Activated CD8-positive, alpha-beta T cell treated with anti-CD3 and anti-CD28 coated beads for 36 hours (primary cell): ENCODE results near the gene ATXN1. TPM values are rescaled to one million over a fixed set of nuclear protein-coding genes. Genes with fewer than 3 reads are reported as not detected.

Source experiments
- ATAC-seq: fragments of 200-7000 bp; cut with Tn5 transposase; one replicate; pipeline ENCODE4 v1.10.0; 2021; ENCODE audit warnings: mild to moderate bottlenecking, moderate library complexity
- CTCF ChIA-PET: fragments of 350-600 bp; sonication (Branson Sonifier 250); formaldehyde crosslinking; loops from one replicate; lab custom pipeline; 2021; ENCODE audit warnings: antibody characterized with exemption; lab: Charles Lee
- POLR2A ChIA-PET: fragments of 350-600 bp; sonication (Branson Sonifier 250); formaldehyde crosslinking; loops from one replicate; lab custom pipeline; 2021; ENCODE audit warnings: antibody characterized with exemption; lab: Charles Lee
- DNase-seq: peaks from one replicate; pipeline ENCODE4 v3.0.0-alpha.2; 2020
- H3K27ac Mint-ChIP-seq: one replicate; pipeline ENCODE4 v1.8.0; 2021; ENCODE audit warnings: mild to moderate bottlenecking, mixed read lengths
- H3K27me3 Mint-ChIP-seq: one replicate; pipeline ENCODE4 v1.8.0; 2021; ENCODE audit warnings: mixed read lengths
- H3K36me3 Mint-ChIP-seq: one replicate; pipeline ENCODE4 v1.8.0; 2021; ENCODE audit warnings: low read depth, mixed read lengths
- H3K4me1 Mint-ChIP-seq: one replicate; pipeline ENCODE4 v1.8.0; 2021; ENCODE audit warnings: low read depth, mixed read lengths
- H3K4me3 Mint-ChIP-seq: one replicate; pipeline ENCODE4 v1.8.0; 2021; ENCODE audit warnings: mild to moderate bottlenecking, moderate library complexity, mixed read lengths
- H3K9me3 Mint-ChIP-seq: one replicate; pipeline ENCODE4 v1.8.0; 2021; ENCODE audit warnings: mixed read lengths
- intact Hi-C: fragments of 100-400 bp; cut with micrococcal nuclease; formaldehyde crosslinking; loops from one replicate; pipeline ENCODE4 v1.10.0; 2022
- total RNA-seq, 2 experiments: library from RNA; stranded (reverse); gene quantifications; one replicate each; pipeline ENCODE4 v1.2.3, GENCODE V29; 2021
- TF ChIP-seq, protein P1 (sequence below): fragments of 200-600 bp; IDR thresholded peaks from one replicate; pipeline ENCODE4 v1.8.0; 2022; ENCODE audit warnings: antibody characterized with exemption, mild to moderate bottlenecking

ATXN1 gene
- total RNA-seq, 2 experiments from 2014 or later = 35.4 to 40.8 TPM

GRCh38 chr6:16355238-16355637 is 406.0 kb downstream of the ATXN1 start:
- CTCF ChIA-PET = interaction anchor here (2.3 kb wide), 1 partner anchor 23 kb away, joined by 8 read pairs; no protein-coding TSS in a partner anchor
- no peak overlapping the region for H3K4me3 Mint-ChIP-seq
- peaks cover 5% of the 10 kb centered on the region for H3K36me3 Mint-ChIP-seq
- TF ChIP-seq, protein P1, sequence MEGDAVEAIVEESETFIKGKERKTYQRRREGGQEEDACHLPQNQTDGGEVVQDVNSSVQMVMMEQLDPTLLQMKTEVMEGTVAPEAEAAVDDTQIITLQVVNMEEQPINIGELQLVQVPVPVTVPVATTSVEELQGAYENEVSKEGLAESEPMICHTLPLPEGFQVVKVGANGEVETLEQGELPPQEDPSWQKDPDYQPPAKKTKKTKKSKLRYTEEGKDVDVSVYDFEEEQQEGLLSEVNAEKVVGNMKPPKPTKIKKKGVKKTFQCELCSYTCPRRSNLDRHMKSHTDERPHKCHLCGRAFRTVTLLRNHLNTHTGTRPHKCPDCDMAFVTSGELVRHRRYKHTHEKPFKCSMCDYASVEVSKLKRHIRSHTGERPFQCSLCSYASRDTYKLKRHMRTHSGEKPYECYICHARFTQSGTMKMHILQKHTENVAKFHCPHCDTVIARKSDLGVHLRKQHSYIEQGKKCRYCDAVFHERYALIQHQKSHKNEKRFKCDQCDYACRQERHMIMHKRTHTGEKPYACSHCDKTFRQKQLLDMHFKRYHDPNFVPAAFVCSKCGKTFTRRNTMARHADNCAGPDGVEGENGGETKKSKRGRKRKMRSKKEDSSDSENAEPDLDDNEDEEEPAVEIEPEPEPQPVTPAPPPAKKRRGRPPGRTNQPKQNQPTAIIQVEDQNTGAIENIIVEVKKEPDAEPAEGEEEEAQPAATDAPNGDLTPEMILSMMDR = no peak
- ATAC-seq (no peak), DNase-seq (no peak)
- POLR2A ChIA-PET = no interaction called here
- no peaks in the 10 kb centered on the region for H3K9me3 Mint-ChIP-seq
- peaks cover 7% of the 10 kb centered on the region for H3K4me1 Mint-ChIP-seq
- H3K27ac Mint-ChIP-seq = no peak overlapping the region
- intact Hi-C loops = no loop called here
- H3K27me3 Mint-ChIP-seq = no peaks in the 10 kb centered on the region

DNA sequence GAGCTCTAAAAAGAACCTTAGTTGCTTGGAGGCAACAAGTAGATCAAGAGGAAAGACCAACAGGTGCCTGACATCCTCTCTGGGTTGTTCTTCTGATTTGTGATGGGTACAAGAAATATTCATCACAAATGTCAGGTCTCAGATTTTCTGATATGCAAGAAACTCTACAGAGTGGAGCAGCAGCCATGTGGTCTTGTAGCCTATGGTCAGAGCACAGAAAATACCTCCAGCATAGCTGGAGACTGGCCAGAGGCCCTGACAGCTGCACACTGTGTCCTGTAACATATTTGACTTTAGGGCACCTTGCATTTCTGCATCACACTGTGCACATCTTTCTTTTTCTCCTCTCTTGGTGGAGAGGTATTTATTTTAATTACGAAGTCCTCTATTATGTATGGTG is 406.6 kb downstream of the ATXN1 start:
- TF ChIP-seq, protein P1 = no peak
- ATAC-seq (no peak), DNase-seq (no peak)
- intact Hi-C loops = no loop called here
- no peak overlapping the region for H3K27ac Mint-ChIP-seq
- no peaks in the 10 kb centered on the region for H3K9me3 Mint-ChIP-seq
- ChIA-PET CTCF (interaction anchor here (2.3 kb wide), 1 partner anchor 22 kb away, joined by 8 read pairs; no protein-coding TSS in a partner anchor), POLR2A (no interaction called here)
- H3K36me3 Mint-ChIP-seq = peaks cover 5% of the 10 kb centered on the region
- H3K4me3 Mint-ChIP-seq = no peak overlapping the region
- H3K4me1 Mint-ChIP-seq = peaks cover 7% of the 10 kb centered on the region
- no peaks in the 10 kb centered on the region for H3K27me3 Mint-ChIP-seq

DNA sequence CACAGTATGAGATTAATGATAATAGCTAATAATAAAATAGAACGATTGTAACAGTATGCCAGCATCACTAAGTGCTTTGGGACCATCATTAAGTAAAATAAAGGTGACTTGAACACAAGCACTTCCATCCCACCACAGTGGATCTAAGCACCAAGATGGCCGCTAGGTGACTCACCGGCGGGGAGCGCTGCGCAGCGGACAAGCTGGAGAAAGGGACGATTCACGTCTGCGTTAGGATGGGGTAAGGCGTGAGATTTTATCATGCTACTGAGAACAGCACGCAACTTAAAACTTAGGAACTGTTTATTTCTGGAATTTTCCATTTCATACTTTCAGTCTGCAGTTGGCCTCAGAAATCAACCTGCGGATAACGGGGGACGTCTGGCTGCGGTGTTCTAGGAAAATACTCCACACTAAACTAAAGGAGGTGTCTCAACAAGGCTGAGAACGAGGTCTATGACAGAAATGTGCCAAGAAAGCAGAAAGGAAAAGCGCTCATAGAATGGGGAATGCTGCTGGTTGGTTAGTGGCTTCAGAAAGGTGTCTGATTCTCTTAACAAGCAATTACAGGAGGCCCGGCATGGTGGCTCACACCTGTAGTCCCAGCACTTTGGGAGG is 408.3 kb downstream of the ATXN1 start:
- TF ChIP-seq, protein P1 = no peak
- DNase-seq (no peak), ATAC-seq (no peak)
- CTCF ChIA-PET = interaction anchor here (1.1 kb wide), 1 partner anchor 57 kb away, joined by 4 read pairs; no protein-coding TSS in a partner anchor
- intact Hi-C loops = no loop called here
- H3K27ac Mint-ChIP-seq = no peak overlapping the region
- POLR2A ChIA-PET = no interaction called here
- H3K9me3 Mint-ChIP-seq = no peaks in the 10 kb centered on the region
- peaks cover 7% of the 10 kb centered on the region for H3K4me1 Mint-ChIP-seq
- peaks cover 5% of the 10 kb centered on the region for H3K36me3 Mint-ChIP-seq
- no peak overlapping the region for H3K4me3 Mint-ChIP-seq
- no peaks in the 10 kb centered on the region for H3K27me3 Mint-ChIP-seq

- ChIA-PET POLR2A (no interaction called here), CTCF (interaction anchor here (1.1 kb wide), 1 partner anchor 58 kb away, joined by 4 read pairs; no protein-coding TSS in a partner anchor)
- Mint-ChIP-seq H3K9me3 (no peaks in the 10 kb centered on the region), H3K36me3 (no peaks in the 10 kb centered on the region), H3K27me3 (no peaks in the 10 kb centered on the region), H3K4me3 (no peak overlapping the region), H3K4me1 (peaks cover 7% of the 10 kb centered on the region), H3K27ac (no peak overlapping the region)
- intact Hi-C loops = no loop called here
- DNase-seq = no peak
- ATAC-seq = no peak
- TF ChIP-seq, protein P1 = no peak
Measured at GRCh38 chr6:16352258-16352635, 409.0 kb downstream of the ATXN1 start.

GRCh38 chr6:16349544-16349943 is 411.7 kb downstream of the ATXN1 start:
- Mint-ChIP-seq H3K4me1 (no peaks in the 10 kb centered on the region), H3K27ac (no peak overlapping the region), H3K36me3 (peaks cover 2% of the 10 kb centered on the region), H3K9me3 (no peaks in the 10 kb centered on the region), H3K4me3 (no peak overlapping the region), H3K27me3 (no peaks in the 10 kb centered on the region)
- ATAC-seq (no peak), DNase-seq (no peak)
- CTCF ChIA-PET = interaction anchor here (1.8 kb wide), 1 partner anchor 18 kb away, joined by 5 read pairs; no protein-coding TSS in a partner anchor
- POLR2A ChIA-PET = interaction anchor here (0.6 to 0.7 kb wide), 3 partner anchors 30 to 1511 kb away, joined by 3 read pairs; no protein-coding TSS in a partner anchor
- intact Hi-C loops = no loop called here
- TF ChIP-seq, protein P1 = no peak
